NCI-H146 (cell line): ENCODE measurements around the gene FBXO27.
"Not testable (repeated sequence)": the region's sequence is repeated elsewhere in the genome, so short reads cannot be mapped to it uniquely, and the experiment has no call there.

Experiments used
- DNase-seq: peaks from one replicate; lab custom pipeline; 2025; lab: John Stamatoyannopoulos, UW

FBXO27 gene

GRCh38 chr19:39032063-39032918 lies at the start of gene FBXO27:
Gene FBXO27, minus strand, starts transcription at chr19:39032549. Its CDS starts 322 bp downstream, at chr19:39032227.
- DNase-seq = peak; percentile 91

GRCh38 chr19:39080431-39080830 lies 48.1 kb upstream of the FBXO27 start:
- no peak for DNase-seq

- DNase-seq = no peak
Measured at GRCh38 chr19:39078436-39079200, 46.3 kb upstream of the FBXO27 start.

GRCh38 chr19:39077323-39077722 lies 45.0 kb upstream of the FBXO27 start:
- DNase-seq = no peak

GRCh38 chr19:39074942-39075341 lies 42.6 kb upstream of the FBXO27 start:
- DNase-seq = no peak

GRCh38 chr19:39074205-39074692 lies 41.9 kb upstream of the FBXO27 start:
- no peak for DNase-seq

- DNase-seq = no peak
Measured at GRCh38 chr19:39070888-39071287, 38.5 kb upstream of the FBXO27 start.

GRCh38 chr19:39068259-39068658 lies 35.9 kb upstream of the FBXO27 start:
- DNase-seq = not testable (repeated sequence)

- no peak for DNase-seq
Measured at GRCh38 chr19:39067104-39067503, 34.8 kb upstream of the FBXO27 start.

- no peak for DNase-seq
Measured at GRCh38 chr19:39065928-39066327, 33.6 kb upstream of the FBXO27 start.

- DNase-seq = no peak
Measured at GRCh38 chr19:39064405-39064804, 32.1 kb upstream of the FBXO27 start.

- no peak for DNase-seq
Measured at GRCh38 chr19:39060171-39060570, 27.8 kb upstream of the FBXO27 start.

GRCh38 chr19:39059302-39059701 lies 27.0 kb upstream of the FBXO27 start:
- no peak for DNase-seq

- DNase-seq = no peak
Measured at GRCh38 chr19:39057615-39058014, 25.3 kb upstream of the FBXO27 start.

- no peak for DNase-seq
Measured at GRCh38 chr19:39054091-39054470, 21.7 kb upstream of the FBXO27 start.

- peak; percentile 42 for DNase-seq
Measured at GRCh38 chr19:39053276-39054090, 21.1 kb upstream of the FBXO27 start.

GRCh38 chr19:39052846-39053245 lies 20.5 kb upstream of the FBXO27 start:
- no peak for DNase-seq

GRCh38 chr19:39052243-39052746 lies 19.9 kb upstream of the FBXO27 start:
- peak; percentile 29 for DNase-seq

GRCh38 chr19:39047073-39047472 lies 14.7 kb upstream of the FBXO27 start:
- DNase-seq = no peak

- no peak for DNase-seq
Measured at GRCh38 chr19:39046037-39046821, 13.9 kb upstream of the FBXO27 start.

- no peak for DNase-seq
Measured at GRCh38 chr19:39045506-39045905, 13.2 kb upstream of the FBXO27 start.
